GM12878 (cell line): Measurements from ENCODE around the gene DNAH3. TPM values are rescaled to one million over a fixed set of nuclear protein-coding genes. Genes with fewer than 3 reads are reported as not detected.

Source experiments
- ATAC-seq: fragments of 200-7000 bp; cut with Tn5 transposase; 3 replicates; pipeline ENCODE4 v1.9.1; 2020; ENCODE audit warnings: mild to moderate bottlenecking, moderate library complexity
- BruUV-seq: library from RNA; stranded (reverse); fragments of 400-500 nt; replicated peaks from 2 replicates; lab custom pipeline; 2021; lab: Mats Ljungman, UMichigan
- CTCF ChIA-PET: fragments of 300-600 bp; sonication (Branson Sonifier 250); formaldehyde crosslinking; extraction: SDS; loops from one replicate; lab custom pipeline; 2021; ENCODE audit warnings: inconsistent platforms; lab: Yijun Ruan, JAX
- POLR2A ChIA-PET: fragments of 350-600 bp; formaldehyde crosslinking; extraction: SDS; loops from one replicate; lab custom pipeline; 2021; ENCODE audit warnings: inconsistent platforms; lab: Charles Lee
- RAD21 ChIA-PET: fragments of 300-600 bp; sonication (Branson Sonifier 250); formaldehyde crosslinking; loops from one replicate; lab custom pipeline; 2023; ENCODE audit warnings: antibody characterized with exemption; ENCODE audit not compliant: unreplicated experiment; lab: Charles Lee
- SMC1A ChIA-PET: fragments of 300-600 bp; sonication (Branson Sonifier 250); formaldehyde crosslinking; loops from one replicate; lab custom pipeline; 2023; ENCODE audit not compliant: unreplicated experiment, uncharacterized antibody; lab: Charles Lee
- DNase-seq: peaks from one replicate; pipeline ENCODE4 v3.0.0-alpha.2; 2011; ENCODE audit warnings: low read depth, low spot score
- FAIRE-seq: peaks from 3 replicates; lab custom pipeline; 2011; peaks lifted over from hg19 to GRCh38; lab: Jason Lieb, UNC
- H2AFZ ChIP-seq: 2 replicates; pipeline ENCODE4 v1.6.0; 2011; ENCODE audit warnings: low read depth, low read length, control low read depth; ENCODE audit not compliant: control insufficient read depth
- H3K27ac ChIP-seq: 2 replicates; pipeline ENCODE4 v1.5.1; 2011; ENCODE audit warnings: control low read depth; ENCODE audit not compliant: control insufficient read depth, insufficient read depth
- H3K27me3 ChIP-seq, 2 experiments: replicated peaks in 1 of 2; 2 replicates each; pipeline versions ENCODE4 v1.6.0 to v1.6.1; 2011; ENCODE audit warnings: low read length in 1 of 2; ENCODE audit not compliant: control insufficient read depth in 2 of 2, insufficient read depth in 2 of 2
- H3K36me3 ChIP-seq, 2 experiments: 2 replicates each; pipeline ENCODE4 v1.5.1; 2011; ENCODE audit warnings: low read length in 1 of 2; ENCODE audit not compliant: control insufficient read depth in 2 of 2, insufficient read depth in 2 of 2
- H3K4me1 ChIP-seq: 2 replicates; pipeline ENCODE4 v1.6.1; 2011; ENCODE audit warnings: mild to moderate bottlenecking, low read length, moderate library complexity, mixed read lengths; ENCODE audit not compliant: control insufficient read depth, insufficient read depth
- H3K4me2 ChIP-seq: 2 replicates; pipeline ENCODE4 v1.6.0; 2011; ENCODE audit warnings: control low read depth; ENCODE audit not compliant: control insufficient read depth, insufficient read depth
- H3K4me3 ChIP-seq: fragments of 200-600 bp; sonication (generic); 2 replicates; pipeline ENCODE4 v1.5.1; 2016
- H3K79me2 ChIP-seq: 2 replicates; pipeline ENCODE4 v1.6.0; 2011; ENCODE audit warnings: low read length; ENCODE audit not compliant: control insufficient read depth, insufficient read depth
- H3K9ac ChIP-seq: 2 replicates; pipeline ENCODE4 v1.8.0; 2011; ENCODE audit warnings: low read length, control low read depth, mixed read lengths; ENCODE audit not compliant: control insufficient read depth, insufficient read depth
- H3K9me3 ChIP-seq: replicated peaks from 3 replicates; pipeline ENCODE4 v1.5.1; 2011; ENCODE audit warnings: mild to moderate bottlenecking, low read length; ENCODE audit not compliant: control insufficient read depth, insufficient read depth
- H4K20me1 ChIP-seq: 2 replicates; pipeline ENCODE4 v1.6.0; 2011; ENCODE audit not compliant: control insufficient read depth, insufficient read depth
- BMI1 ChIP-seq: fragments of 450-650 bp; IDR thresholded peaks from 2 replicates; pipeline ENCODE4 v1.6.1; 2016; ENCODE audit warnings: mild to moderate bottlenecking, moderate library complexity, borderline replicate concordance
- CREB1 ChIP-seq: IDR thresholded peaks from 2 replicates; pipeline ENCODE4 v1.6.1; 2012; ENCODE audit warnings: low read depth, mild to moderate bottlenecking, inconsistent platforms
- DPF2 ChIP-seq: fragments of 450-650 bp; IDR thresholded peaks from 2 replicates; pipeline ENCODE4 v1.6.1; 2017; ENCODE audit warnings: mild to moderate bottlenecking
- ELK1 ChIP-seq: IDR thresholded peaks from 2 replicates; pipeline ENCODE4 v1.6.1; 2012; ENCODE audit warnings: low read depth, low read length, improper control_type of control experiment
- FOXK2 ChIP-seq: fragments of 450-650 bp; IDR thresholded peaks from 2 replicates; pipeline ENCODE4 v1.6.1; 2017; ENCODE audit warnings: mild to moderate bottlenecking, moderate library complexity
- IRF3 ChIP-seq: fragments of 450-650 bp; IDR thresholded peaks from 2 replicates; pipeline ENCODE4 v1.6.1; 2014; ENCODE audit warnings: mild to moderate bottlenecking
- NFYB ChIP-seq: IDR thresholded peaks from 2 replicates; pipeline ENCODE4 v1.6.1; 2011; ENCODE audit warnings: low read depth, mild to moderate bottlenecking, low read length, improper control_type of control experiment, moderate library complexity; ENCODE audit not compliant: insufficient read depth
- RAD51 ChIP-seq: fragments of 450-650 bp; IDR thresholded peaks from 2 replicates; pipeline ENCODE4 v1.6.1; 2016; ENCODE audit warnings: moderate library complexity, mild to moderate bottlenecking, inconsistent platforms
- SMAD1 ChIP-seq: fragments of 450-650 bp; IDR thresholded peaks from 2 replicates; pipeline ENCODE4 v1.6.1; 2018; ENCODE audit warnings: mild to moderate bottlenecking, low read depth; ENCODE audit not compliant: partially characterized antibody
- SMC3 ChIP-seq: IDR thresholded peaks from 2 replicates; pipeline ENCODE4 v1.6.1; 2011; ENCODE audit warnings: low read length, improper control_type of control experiment, borderline replicate concordance
- SUZ12 ChIP-seq: fragments of 200-600 bp; sonication (generic); IDR thresholded peaks from one replicate; pipeline ENCODE4 v1.6.1; 2018; ENCODE audit warnings: antibody characterized with exemption, mild to moderate bottlenecking; ENCODE audit not compliant: unreplicated experiment
- ZBTB11 ChIP-seq: fragments of 450-650 bp; formaldehyde crosslinking; IDR thresholded peaks from 2 replicates; pipeline ENCODE4 v1.5.0; 2022; ENCODE audit warnings: mild to moderate bottlenecking, missing genetic modification characterization
- WGBS: methylation state at CpG from one replicate; pipeline ENCODE4 v1.1.6; 2016; ENCODE audit warnings: low lambda C conversion rate; ENCODE audit not compliant: insufficient replicate concordance, insufficient coverage; ENCODE audit errors: missing lambda C conversion rate; 5-methylcytosine and 5-hydroxymethylcytosine counted together
- in situ Hi-C: fragments of 300-500 bp; cut with MboI; formaldehyde crosslinking; loops from 9 replicates; pipeline ENCODE4 v1.14.3; 2018; ENCODE audit warnings: mixed read lengths
- intact Hi-C: fragments of 100-400 bp; cut with micrococcal nuclease; formaldehyde crosslinking; loops from one replicate; pipeline ENCODE4 v1.14.2; 2022; ENCODE audit not compliant: unreplicated experiment
- polyA plus RNA-seq, 11 experiments: library from polyadenylated mRNA; depleted of rRNA in 4 of 11; unstranded in 6 of 11; stranded (reverse) in 5 of 11; fragments of >200 nt; fragmentation: Nextera tagmentation in 4 of 11; fragmentation: Illumina TruSeq in 1 of 11; extraction: Ambion mirVana in 4 of 11; extraction: Trizol in 1 of 11; gene quantifications; 1 replicate in 1 of 11; 2 replicates in 10 of 11; pipeline versions ENCODE4 v1.2.1 to v1.2.3, GENCODE V29; 2011 to 2016; ENCODE audit warnings: inconsistent platforms in 2 of 11, missing spikeins in 2 of 11, low read depth in 1 of 11
- total RNA-seq, 4 experiments: library from RNA; depleted of rRNA in 3 of 4; stranded (reverse); fragments of >200 nt in 3 of 4; fragmentation: Illumina TruSeq in 1 of 4; extraction: Trizol in 1 of 4; gene quantifications; 2 replicates each; pipeline versions ENCODE4 v1.2.1 to v1.2.3, GENCODE V29; 2013 to 2021

Gene DNAH3
- total and polyA plus RNA-seq, 10 of the 15 experiments (the other 5 are each of a cell fraction or from before 2014, with no cell fraction given), result under 0.01 to 0.04 (median 0.04) TPM; not detected in 5

GRCh38 chr16:20948444-20948843 is 202.2 kb downstream of the DNAH3 start (continued):
- TF ChIP-seq SMAD1 (no peak), ZBTB11 (CRISPR knock-in tag) (no peak), FOXK2 (no peak), SUZ12 (no peak), BMI1 (no peak)

GRCh38 chr16:20946015-20946629 is 204.5 kb downstream of the DNAH3 start:
- in situ Hi-C loops (loop anchor here (5.0 kb wide), 1 partner anchor 49 kb away; no protein-coding TSS in a partner anchor), intact Hi-C loops (loop anchor here (10.0 kb wide), 1 partner anchor 91 kb away; no protein-coding TSS in a partner anchor)
- ATAC-seq (no peak), DNase-seq (no peak), FAIRE-seq (no peak)
- ChIA-PET SMC1A (no interaction called here), RAD21 (no interaction called here), CTCF (no interaction called here), POLR2A (no interaction called here)
- Histone ChIP-seq H3K27me3 (no peaks in the 10 kb centered on the region; a peak in 2 of 4 replicates), H2AFZ (no peak overlapping the region), H3K4me1 (peaks cover 17% of the 10 kb centered on the region), H4K20me1 (no peaks in the 10 kb centered on the region; the same call in 1 of the 2 replicates), H3K4me2 (no peak overlapping the region), H3K9me3 (no peaks in the 10 kb centered on the region), H3K4me3 (no peak overlapping the region), H3K9ac (no peak overlapping the region), H3K79me2 (no peaks in the 10 kb centered on the region), H3K27ac (no peak overlapping the region), H3K36me3 (no peaks in the 10 kb centered on the region)
- 63% methylated on average over 8 of the region's 8 CpGs for WGBS
- BruUV-seq, result no TSS peak
- TF ChIP-seq DPF2, result no peak
- TF ChIP-seq IRF3, result no peak
- no peak for TF ChIP-seq SMC3
- TF ChIP-seq ELK1, result no peak
- TF ChIP-seq RAD51, result no peak
- no peak for TF ChIP-seq CREB1
- TF ChIP-seq NFYB, result no peak
